Esophagus muscularis mucosa (tissue), 4 donors: Measurements from ENCODE around the gene GNA12.

ENCODE experiments used
- EP300 ChIP-seq: sonication (generic); formaldehyde crosslinking; IDR thresholded peaks from one replicate; pipeline ENCODE4 v1.6.1; 2017; ENCODE audit warnings: antibody characterized with exemption
- POLR2A ChIP-seq: fragments of 450-650 bp; IDR thresholded peaks from one replicate; pipeline ENCODE4 v1.6.1; 2017; ENCODE audit warnings: antibody characterized with exemption, moderate library complexity, mild to moderate bottlenecking, low read depth
- POLR2AphosphoS5 ChIP-seq, 2 donors: sonication (generic); formaldehyde crosslinking; IDR thresholded peaks; one replicate each; pipeline ENCODE4 v1.6.1; 2017; ENCODE audit warnings: antibody characterized with exemption in 2 of 2
- TF ChIP-seq, protein P1 (sequence below), 3 experiments: fragments of 200-600 bp in 2 of 3; fragments of 450-650 bp in 1 of 3; sonication (generic) in 2 of 3; IDR thresholded peaks; one replicate each; pipeline ENCODE4 v1.5.1; 2017 to 2019; ENCODE audit warnings: antibody characterized with exemption in 3 of 3, mild to moderate bottlenecking in 2 of 3, moderate library complexity in 1 of 3

DNA sequence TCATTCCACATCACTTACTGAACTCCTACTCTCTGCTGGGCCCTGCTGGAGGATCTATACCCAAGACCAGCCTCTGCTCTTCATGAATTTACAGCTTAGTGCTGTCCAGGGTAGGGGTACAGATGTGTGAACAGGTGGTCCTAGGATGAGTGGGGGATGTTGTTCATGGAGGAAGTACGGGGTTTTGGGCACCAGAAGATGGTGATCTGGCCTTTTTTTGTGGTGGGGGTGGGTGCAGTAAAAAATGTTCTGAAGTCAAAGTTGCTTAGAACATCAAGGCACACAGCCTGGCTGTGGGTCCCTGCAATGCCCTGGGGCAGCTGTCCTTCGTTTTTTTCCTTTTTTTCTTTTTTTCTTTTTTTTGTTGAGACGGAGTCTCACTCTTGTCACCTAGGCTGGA, 34.2 kb upstream of the GNA12 start:
- TF ChIP-seq POLR2AphosphoS5 (IDR thresholded peaks at IDR 0.05), result no peak
- no peak for TF ChIP-seq POLR2A
- TF ChIP-seq, protein P1, sequence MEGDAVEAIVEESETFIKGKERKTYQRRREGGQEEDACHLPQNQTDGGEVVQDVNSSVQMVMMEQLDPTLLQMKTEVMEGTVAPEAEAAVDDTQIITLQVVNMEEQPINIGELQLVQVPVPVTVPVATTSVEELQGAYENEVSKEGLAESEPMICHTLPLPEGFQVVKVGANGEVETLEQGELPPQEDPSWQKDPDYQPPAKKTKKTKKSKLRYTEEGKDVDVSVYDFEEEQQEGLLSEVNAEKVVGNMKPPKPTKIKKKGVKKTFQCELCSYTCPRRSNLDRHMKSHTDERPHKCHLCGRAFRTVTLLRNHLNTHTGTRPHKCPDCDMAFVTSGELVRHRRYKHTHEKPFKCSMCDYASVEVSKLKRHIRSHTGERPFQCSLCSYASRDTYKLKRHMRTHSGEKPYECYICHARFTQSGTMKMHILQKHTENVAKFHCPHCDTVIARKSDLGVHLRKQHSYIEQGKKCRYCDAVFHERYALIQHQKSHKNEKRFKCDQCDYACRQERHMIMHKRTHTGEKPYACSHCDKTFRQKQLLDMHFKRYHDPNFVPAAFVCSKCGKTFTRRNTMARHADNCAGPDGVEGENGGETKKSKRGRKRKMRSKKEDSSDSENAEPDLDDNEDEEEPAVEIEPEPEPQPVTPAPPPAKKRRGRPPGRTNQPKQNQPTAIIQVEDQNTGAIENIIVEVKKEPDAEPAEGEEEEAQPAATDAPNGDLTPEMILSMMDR (IDR thresholded peaks at IDR 0.05), result no peak
- no peak for TF ChIP-seq EP300
